Neural cell (in vitro differentiated cells): ENCODE measurements around the gene PDS5A.

Source experiments
- EP300 ChIP-seq: fragments of 450-650 bp; conservative IDR thresholded peaks from 2 replicates; pipeline ENCODE4 v1.6.1; 2014; ENCODE audit warnings: antibody characterized with exemption, mild to moderate bottlenecking, moderate library complexity; ENCODE audit not compliant: poor library complexity, severe bottlenecking
- POLR2AphosphoS5 ChIP-seq: IDR thresholded peaks from 2 replicates; pipeline ENCODE4 v1.6.1; 2012
- SMC3 ChIP-seq: fragments of 450-650 bp; conservative IDR thresholded peaks from 2 replicates; pipeline ENCODE4 v1.6.1; 2014; ENCODE audit warnings: antibody characterized with exemption, mild to moderate bottlenecking, moderate library complexity; ENCODE audit not compliant: poor library complexity
- TF ChIP-seq, protein P1 (sequence below): fragments of 450-650 bp; IDR thresholded peaks from 2 replicates; pipeline ENCODE4 v1.5.1; 2014; ENCODE audit warnings: antibody characterized with exemption, mild to moderate bottlenecking, moderate library complexity; ENCODE audit not compliant: poor library complexity, severe bottlenecking
- TF ChIP-seq, protein P2 (sequence below): IDR thresholded peaks from 2 replicates; pipeline ENCODE4 v1.6.1; 2012; ENCODE audit warnings: borderline replicate concordance

DNA sequence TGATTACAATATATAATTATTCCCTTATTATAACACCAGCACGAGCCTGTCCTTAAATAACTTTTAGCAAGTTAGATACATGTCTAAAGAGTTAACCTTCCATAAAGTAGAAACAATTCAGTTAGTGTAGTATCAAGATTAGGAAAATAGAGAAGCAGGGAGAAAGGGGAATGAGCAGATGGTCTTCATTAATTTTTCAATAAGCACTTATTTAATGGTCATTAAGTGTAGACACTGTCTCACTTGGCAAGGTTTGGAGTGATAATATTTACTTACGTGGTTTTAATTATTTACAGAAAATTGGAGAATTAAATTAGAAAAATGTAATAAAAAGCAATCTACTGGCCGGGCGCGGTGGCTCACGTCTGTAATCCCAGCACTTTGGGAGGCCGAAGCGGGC is 99.7 kb downstream of the PDS5A start:
- TF ChIP-seq, protein P1, sequence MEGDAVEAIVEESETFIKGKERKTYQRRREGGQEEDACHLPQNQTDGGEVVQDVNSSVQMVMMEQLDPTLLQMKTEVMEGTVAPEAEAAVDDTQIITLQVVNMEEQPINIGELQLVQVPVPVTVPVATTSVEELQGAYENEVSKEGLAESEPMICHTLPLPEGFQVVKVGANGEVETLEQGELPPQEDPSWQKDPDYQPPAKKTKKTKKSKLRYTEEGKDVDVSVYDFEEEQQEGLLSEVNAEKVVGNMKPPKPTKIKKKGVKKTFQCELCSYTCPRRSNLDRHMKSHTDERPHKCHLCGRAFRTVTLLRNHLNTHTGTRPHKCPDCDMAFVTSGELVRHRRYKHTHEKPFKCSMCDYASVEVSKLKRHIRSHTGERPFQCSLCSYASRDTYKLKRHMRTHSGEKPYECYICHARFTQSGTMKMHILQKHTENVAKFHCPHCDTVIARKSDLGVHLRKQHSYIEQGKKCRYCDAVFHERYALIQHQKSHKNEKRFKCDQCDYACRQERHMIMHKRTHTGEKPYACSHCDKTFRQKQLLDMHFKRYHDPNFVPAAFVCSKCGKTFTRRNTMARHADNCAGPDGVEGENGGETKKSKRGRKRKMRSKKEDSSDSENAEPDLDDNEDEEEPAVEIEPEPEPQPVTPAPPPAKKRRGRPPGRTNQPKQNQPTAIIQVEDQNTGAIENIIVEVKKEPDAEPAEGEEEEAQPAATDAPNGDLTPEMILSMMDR: no peak
- no peak for TF ChIP-seq SMC3
- no peak for TF ChIP-seq EP300
- no peak for TF ChIP-seq POLR2AphosphoS5
- TF ChIP-seq, protein P2, sequence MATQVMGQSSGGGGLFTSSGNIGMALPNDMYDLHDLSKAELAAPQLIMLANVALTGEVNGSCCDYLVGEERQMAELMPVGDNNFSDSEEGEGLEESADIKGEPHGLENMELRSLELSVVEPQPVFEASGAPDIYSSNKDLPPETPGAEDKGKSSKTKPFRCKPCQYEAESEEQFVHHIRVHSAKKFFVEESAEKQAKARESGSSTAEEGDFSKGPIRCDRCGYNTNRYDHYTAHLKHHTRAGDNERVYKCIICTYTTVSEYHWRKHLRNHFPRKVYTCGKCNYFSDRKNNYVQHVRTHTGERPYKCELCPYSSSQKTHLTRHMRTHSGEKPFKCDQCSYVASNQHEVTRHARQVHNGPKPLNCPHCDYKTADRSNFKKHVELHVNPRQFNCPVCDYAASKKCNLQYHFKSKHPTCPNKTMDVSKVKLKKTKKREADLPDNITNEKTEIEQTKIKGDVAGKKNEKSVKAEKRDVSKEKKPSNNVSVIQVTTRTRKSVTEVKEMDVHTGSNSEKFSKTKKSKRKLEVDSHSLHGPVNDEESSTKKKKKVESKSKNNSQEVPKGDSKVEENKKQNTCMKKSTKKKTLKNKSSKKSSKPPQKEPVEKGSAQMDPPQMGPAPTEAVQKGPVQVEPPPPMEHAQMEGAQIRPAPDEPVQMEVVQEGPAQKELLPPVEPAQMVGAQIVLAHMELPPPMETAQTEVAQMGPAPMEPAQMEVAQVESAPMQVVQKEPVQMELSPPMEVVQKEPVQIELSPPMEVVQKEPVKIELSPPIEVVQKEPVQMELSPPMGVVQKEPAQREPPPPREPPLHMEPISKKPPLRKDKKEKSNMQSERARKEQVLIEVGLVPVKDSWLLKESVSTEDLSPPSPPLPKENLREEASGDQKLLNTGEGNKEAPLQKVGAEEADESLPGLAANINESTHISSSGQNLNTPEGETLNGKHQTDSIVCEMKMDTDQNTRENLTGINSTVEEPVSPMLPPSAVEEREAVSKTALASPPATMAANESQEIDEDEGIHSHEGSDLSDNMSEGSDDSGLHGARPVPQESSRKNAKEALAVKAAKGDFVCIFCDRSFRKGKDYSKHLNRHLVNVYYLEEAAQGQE: no peak
